Epithelial cell of proximal tubule (primary cell): ENCODE measurements around the gene ABTB2. TPM values are rescaled to one million over a fixed set of nuclear protein-coding genes. Genes with fewer than 3 reads are reported as not detected.
"Not testable (repeated sequence)": the region's sequence is repeated elsewhere in the genome, so short reads cannot be mapped to it uniquely, and the experiment has no call there.

Source experiments
- DNase-seq: peaks from one replicate; pipeline ENCODE4 v3.0.0-alpha.2; 2011; ENCODE audit warnings: low read depth
- H3K4me3 ChIP-seq: 2 replicates; pipeline ENCODE4 v1.5.1; 2011; ENCODE audit warnings: low read depth, mild to moderate bottlenecking, low read length
- total RNA-seq: library from RNA; depleted of rRNA; stranded (reverse); fragments of >200 nt; gene quantifications from 2 replicates; pipeline ENCODE4 v1.2.3, GENCODE V29; 2015
- TF ChIP-seq, protein P1 (sequence below): conservative IDR thresholded peaks from 2 replicates; pipeline ENCODE4 v1.5.1; 2012; ENCODE audit warnings: low read depth, mild to moderate bottlenecking, low read length

The ABTB2 gene
- total RNA-seq, 1 donor from 2014 or later = 17.6 TPM

DNA sequence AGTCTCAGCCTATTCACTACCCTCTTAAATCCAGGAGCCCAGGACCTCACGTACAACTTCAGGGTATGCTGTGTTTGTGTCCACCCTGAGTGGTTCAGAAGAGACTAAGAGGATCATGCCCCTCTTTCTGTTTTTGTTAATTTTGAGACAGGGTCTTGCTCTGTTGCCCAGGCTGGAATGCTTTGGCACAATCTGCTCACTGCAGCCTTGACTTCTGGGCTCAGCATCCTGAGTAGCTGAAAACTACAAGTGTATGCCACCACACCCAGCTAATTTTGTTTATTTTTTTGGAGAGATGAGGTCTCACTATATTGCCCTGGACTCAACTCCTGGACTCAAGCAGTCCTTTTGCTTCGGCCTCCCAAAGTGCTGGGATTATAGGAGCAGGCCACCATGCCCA is 133.9 kb downstream of the ABTB2 start:
- DNase-seq = no peak
- no peak overlapping the region for H3K4me3 ChIP-seq
- TF ChIP-seq, protein P1, sequence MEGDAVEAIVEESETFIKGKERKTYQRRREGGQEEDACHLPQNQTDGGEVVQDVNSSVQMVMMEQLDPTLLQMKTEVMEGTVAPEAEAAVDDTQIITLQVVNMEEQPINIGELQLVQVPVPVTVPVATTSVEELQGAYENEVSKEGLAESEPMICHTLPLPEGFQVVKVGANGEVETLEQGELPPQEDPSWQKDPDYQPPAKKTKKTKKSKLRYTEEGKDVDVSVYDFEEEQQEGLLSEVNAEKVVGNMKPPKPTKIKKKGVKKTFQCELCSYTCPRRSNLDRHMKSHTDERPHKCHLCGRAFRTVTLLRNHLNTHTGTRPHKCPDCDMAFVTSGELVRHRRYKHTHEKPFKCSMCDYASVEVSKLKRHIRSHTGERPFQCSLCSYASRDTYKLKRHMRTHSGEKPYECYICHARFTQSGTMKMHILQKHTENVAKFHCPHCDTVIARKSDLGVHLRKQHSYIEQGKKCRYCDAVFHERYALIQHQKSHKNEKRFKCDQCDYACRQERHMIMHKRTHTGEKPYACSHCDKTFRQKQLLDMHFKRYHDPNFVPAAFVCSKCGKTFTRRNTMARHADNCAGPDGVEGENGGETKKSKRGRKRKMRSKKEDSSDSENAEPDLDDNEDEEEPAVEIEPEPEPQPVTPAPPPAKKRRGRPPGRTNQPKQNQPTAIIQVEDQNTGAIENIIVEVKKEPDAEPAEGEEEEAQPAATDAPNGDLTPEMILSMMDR = no peak

DNA sequence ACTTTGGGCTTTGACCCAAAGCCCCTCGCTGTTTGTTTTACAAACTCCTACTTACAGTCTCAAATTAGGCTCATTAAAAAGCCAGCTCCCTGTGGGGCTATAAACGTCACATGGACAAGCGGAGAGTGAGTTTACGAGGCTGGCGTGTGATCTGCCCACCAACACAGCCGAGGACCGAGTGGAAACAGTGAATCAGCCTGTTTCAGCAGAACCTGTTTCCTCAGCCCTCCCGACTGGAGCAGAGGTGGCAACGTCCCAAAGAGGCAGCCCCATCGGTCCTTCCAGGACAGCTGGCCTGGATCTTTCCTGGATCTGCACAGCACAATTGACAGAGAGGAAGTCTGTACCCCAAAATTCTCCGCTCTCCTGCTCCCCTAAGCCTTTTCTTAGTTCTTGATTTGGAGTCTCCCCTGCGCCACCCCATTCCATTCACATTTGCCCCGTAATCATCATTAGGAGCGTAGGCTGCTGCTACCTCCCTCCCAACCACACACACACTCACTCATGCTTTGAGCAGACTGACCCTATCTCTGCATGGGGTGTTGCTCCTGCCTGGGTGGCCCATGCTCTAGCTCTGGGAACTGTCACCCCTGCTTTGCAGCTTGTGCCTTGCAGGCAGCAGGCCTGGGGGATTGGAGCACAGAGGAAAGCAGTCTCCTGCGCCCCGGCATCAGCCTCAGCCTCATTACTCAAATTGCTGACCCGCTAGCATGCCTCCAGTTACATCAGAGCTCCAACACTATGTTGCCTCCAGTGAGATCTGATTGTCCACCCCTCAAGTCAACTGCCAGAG is 134.6 kb downstream of the ABTB2 start:
- no peak overlapping the region for H3K4me3 ChIP-seq
- TF ChIP-seq, protein P1 = no peak
- no peak for DNase-seq

DNA sequence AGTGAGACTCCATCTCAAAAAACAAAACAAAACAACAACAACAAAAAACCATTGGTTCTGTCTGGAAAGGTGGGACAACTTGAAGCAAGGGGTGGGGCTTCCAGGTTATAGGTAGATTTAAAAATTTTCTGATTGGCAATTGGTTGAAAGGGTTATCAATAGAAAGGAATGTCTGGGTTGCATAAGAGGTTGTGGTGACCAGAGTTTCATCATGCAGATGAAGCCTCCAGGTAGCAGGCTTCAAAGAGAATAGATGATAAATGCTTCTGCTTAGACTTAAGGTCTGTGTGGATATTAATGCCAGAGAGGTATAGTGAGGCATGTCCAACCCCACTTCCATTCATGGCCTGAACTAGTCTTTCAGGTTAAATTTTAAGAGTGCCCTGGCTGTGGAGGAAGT is 135.8 kb downstream of the ABTB2 start:
- DNase-seq = no peak
- TF ChIP-seq, protein P1 = no peak

GRCh38 chr11:34219941-34220370 is 137.9 kb downstream of the ABTB2 start:
- no peak for DNase-seq
- no peak overlapping the region for H3K4me3 ChIP-seq
- TF ChIP-seq, protein P1 = no peak

More for the DNA sequence above, 135.8 kb downstream of the ABTB2 start:
- H3K4me3 ChIP-seq = no peak overlapping the region

DNA sequence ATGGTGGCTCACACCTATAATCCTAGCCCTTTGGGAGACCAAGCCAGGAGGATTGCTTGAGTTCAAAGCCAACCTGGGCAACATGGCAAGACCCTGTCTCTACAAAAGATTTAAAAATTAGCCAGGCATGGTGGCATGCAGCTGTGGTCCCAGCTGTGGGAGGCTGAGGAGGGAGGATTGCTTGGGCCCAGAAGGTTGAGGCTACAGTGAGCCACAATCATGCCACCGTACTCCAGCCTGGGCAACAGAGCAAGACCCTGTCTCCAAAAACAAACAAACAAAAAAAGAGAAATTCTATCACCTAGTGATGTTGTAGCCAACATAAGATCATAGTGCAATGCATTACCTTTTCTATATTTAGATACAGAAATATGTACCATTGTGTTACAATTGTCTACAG is 138.5 kb downstream of the ABTB2 start:
- DNase-seq = no peak
- TF ChIP-seq, protein P1 = no peak
- H3K4me3 ChIP-seq = no peak overlapping the region

DNA sequence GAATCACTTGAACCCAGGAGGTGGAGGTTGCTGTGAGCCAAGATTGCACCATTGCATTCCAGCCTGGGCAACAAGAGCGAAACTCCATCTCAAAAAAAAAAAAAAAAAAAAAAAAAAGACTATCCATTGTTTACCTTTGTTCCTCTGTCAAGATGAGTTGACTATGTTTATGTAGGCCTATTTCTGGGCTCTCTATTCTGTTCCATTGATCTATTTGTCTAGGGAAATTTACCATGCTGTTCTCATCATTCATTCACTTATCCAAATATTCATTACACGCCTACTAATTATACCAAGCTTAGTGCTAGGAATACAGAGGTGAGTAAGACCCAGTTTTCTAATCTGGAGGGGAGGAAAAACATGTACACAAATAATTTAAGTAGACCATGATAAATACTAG is 139.1 kb downstream of the ABTB2 start:
- H3K4me3 ChIP-seq, DNase-seq: not testable (repeated sequence)

GRCh38 chr11:34218067-34218466 is 139.7 kb downstream of the ABTB2 start:
- TF ChIP-seq, protein P1 = no peak
- DNase-seq = no peak
- no peak overlapping the region for H3K4me3 ChIP-seq
